ENCODE measurements around the gene DNAH7.
"Not testable (repeated sequence)": the region's sequence is repeated elsewhere in the genome, so short reads cannot be mapped to it uniquely, and the experiment has no call there.

DNAH7 gene

GRCh38 chr2:195721042-195721441, 347.6 kb downstream of the DNAH7 start:
- no peak for DNase-seq (ENCODE audit: low spot score)

DNA sequence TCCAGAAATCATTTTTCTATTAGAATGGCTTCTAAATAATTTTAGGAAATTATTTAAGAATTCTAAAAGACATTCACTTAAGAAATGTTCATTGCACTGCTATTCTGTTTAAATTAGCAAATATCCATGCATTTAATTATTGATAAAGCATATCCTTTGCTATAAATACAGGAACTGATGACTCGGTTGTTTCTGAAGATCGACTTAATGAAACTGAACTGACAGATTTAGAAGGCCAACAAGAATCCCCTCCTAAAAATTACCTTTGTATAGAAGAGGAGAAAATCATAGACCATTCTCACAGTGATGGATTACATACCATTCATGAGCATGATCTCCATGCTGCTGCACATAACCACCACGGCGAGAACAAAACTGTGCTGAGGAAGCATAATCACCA, 352.2 kb downstream of the DNAH7 start:
- DNase-seq (ENCODE audit: low spot score) = no peak

DNA sequence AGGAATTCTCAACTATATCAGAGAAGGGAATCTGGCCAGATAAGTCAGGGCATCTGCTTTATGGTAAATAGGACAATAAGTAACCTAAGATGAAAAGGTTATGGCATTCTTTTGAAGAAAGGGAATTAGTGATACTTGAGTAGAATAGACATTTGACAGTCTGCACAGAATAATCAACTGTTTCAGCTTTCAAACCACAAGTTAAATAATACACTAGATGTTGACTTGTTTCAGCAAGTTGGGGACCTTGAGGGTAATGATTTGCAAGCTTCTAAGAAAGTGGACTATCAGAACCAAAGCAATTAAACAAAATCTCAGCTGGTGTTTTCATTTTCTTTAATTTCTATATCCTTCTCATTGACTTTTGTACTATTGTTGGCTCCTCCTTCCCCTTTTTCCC, 357.2 kb downstream of the DNAH7 start:
- DNase-seq (ENCODE audit: low spot score) = no peak

- no peak for DNase-seq (ENCODE audit: low spot score)
Observed at GRCh38 chr2:195709901-195710806, 358.5 kb downstream of the DNAH7 start.

GRCh38 chr2:195706161-195706900, 362.3 kb downstream of the DNAH7 start:
- no peak for DNase-seq (ENCODE audit: low spot score)

DNA sequence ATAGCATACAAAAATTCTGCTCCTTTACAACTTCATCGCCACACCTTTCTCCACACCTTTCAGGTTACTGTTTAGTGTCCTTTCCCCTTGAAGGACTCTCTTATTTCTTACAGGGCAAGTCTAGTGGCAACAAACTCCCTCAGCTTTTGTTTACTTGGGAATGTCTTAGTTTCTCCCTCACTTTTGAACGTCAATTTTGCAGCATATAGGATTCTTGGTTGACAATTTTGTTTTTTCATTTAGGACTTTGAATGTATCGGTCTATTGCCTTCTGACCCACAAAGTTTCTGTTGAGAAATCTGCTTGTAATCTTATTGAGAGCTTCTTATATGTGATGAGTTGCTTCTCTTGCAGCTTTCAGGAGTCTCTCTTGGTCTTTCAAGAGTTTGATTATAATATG, 368.2 kb downstream of the DNAH7 start:
- DNase-seq (ENCODE audit: low spot score) = no peak

DNA sequence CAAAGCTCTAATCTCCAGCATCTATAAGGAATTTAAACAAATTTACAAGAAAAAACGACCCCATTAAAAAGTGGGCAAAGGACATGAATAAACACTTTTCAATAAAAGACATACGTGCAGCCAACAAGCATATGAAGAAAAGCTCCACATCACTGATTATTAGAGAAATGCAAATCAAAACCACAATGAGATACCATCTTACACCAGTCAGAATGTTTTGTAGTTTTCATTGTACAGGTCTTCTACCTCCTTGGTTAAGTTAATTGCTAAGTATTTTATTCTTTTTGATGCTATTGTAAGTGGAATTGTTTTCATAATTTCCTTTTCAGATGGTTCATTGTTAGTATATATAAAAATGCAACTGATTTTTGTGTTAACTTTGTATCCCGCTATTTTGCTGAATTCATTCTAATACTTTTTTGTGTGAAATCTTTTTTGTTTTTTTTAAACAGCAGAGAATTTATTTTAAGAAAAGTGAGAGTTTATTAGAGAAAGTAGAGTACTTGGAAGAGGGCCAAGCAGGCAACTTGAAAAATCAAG, 370.9 kb downstream of the DNAH7 start:
- DNase-seq (ENCODE audit: low spot score) = no peak

DNA sequence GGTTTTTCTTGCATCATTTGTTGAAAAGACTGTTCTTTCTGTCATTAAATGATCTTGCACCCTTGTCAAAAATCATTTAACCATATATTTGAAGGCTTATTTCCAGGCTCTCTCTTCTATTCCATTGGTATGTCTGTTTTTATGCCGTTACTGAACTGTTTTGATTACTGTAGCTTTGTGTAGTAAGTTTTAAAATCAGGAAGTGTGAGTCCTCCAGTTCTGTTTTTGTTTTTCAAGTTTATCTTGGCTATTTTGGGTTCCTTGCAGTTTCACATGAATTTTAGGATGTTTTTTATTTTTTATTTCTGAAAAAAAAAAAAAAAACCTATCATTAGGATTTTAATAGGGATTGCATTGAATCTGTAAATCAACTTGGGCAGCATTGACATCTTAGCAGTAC, 372.6 kb downstream of the DNAH7 start:
- no peak for DNase-seq (ENCODE audit: low spot score)

DNA sequence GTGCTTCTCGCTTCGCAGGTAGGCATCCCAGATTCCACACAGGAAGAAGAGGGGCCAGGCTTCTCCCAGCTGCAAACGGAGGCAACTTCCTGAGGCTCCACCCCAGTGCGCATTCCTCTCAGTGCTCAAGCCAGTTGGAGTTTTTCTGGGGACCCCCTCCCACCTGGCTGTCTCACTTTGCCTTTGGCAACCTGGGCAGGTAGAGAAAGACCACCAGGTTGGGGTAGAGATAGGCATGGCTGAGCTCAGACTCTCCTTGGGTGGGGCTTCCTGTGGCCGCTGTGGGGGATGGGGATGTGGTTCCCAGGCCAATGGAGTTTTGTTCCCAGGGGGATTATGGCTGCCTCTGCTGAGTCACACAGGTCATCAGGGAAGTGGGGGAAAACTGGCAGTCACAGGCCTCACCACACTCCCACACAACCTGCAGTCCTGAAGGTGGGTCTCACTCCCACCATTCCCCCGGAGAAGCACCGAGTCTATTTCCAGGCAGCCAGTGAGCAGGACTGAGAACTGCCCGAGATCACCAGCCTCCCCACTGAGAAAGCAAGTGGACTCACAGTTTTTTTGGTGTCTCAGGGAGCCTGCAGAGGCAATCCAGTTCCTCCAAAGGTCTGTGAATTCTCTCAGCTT, 373.5 kb downstream of the DNAH7 start:
- DNase-seq (ENCODE audit: low spot score) = no peak

DNA sequence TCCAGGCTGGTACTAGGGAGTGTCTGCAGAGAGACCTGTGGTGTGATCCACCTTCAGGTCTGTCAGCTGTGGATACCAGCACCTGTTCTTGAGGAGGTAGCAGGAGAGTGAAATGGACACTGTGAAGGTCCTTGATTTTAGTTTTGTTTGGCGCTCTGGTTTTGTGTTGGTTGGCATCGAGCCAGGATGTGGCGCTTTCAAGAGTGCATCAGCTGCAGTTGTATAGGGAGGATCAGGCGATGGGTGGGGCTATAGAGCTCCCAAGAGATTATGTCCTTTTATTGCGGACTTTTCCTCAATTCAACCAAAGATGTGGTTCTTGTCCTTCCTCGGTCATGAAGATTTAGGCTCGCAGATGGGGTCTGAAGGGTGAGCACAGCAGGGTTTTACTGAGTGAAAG, 374.1 kb downstream of the DNAH7 start:
- no peak for DNase-seq (ENCODE audit: low spot score)

DNA sequence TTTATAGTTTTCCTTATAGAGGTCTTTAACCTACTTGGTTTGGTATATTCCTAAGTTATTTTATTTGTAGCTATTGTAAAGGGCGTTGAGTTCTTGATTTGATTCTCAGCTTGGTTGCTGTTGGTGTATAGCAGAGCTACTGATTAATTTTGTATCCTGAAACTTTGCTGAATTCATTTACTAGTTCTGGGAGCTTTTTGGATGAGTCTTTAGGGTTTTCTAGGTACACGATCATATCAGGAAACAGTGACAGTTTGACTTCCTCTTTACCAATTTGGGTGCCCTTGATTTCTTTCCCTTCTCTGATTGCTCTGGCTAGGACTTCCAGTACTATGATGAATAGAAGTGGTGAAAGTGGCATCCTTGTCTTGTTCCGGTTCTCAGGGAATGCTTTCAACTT, 376.1 kb downstream of the DNAH7 start:
- DNase-seq (ENCODE audit: low spot score) = not testable (repeated sequence)
